ENCODE data around the gene HDGFL1. TPM values are rescaled to one million over a fixed set of nuclear protein-coding genes. Genes with fewer than 3 reads are reported as not detected.

HDGFL1 gene
- total and polyA plus RNA-seq, 2 donors (not counting 1 experiment from before 2014, with no cell fraction given) = not detected

DNA sequence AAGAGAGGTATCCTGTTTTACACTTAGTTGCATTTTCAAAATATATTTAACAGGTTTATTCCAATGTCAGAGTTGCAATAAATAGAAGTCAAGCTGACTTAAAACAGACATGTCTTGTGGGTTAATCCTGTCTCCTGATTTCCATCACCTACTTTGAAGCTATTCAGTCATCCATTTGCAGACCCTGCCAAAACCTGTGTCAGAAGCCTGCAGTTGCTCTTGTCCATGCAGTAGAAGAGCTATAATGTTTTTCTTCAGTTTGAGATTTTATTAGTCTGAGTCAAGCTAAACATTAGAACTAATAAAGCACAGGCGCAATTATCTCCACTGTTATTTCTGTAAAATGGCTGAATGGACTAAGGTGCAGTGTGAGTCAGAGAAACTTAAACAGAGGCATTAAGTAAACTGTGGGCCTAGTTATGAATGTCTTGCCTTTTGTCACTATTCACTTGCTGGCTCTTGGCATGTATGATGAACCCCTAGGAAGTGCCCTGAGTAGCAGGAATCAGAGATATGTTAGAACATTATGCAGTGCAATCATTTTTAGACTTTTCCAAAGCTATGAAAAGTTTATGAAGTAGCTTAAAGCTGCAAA, 11.0 kb upstream of the HDGFL1 start:
- DNase-seq (ENCODE audit: low read depth in 2 of 2) = no peak
- Histone ChIP-seq H3K9ac (ENCODE audit: insufficient read depth, low read length) (no peak overlapping the region), H4K20me1 (ENCODE audit: control insufficient read depth, extremely low read depth, insufficient read depth, low read length) (no peaks in the 10 kb centered on the region), H3K27me3 (ENCODE audit: control insufficient read depth, insufficient read depth, low read length) (no peaks in the 10 kb centered on the region), H3K9me3 (ENCODE audit: control insufficient read depth, insufficient read depth, low read depth, low read length) (no peaks in the 10 kb centered on the region), H3K27ac (ENCODE audit: insufficient read depth, low read length) (no peak overlapping the region), H3K79me2 (ENCODE audit: control insufficient read depth, insufficient read depth, low read length) (no peaks in the 10 kb centered on the region), H2AFZ (ENCODE audit: low read length) (no peak overlapping the region), H3K36me3 (ENCODE audit: control insufficient read depth, insufficient read depth, low read length) (no peaks in the 10 kb centered on the region), H3K4me3 (replicated peaks in 1 of 4; ENCODE audit: control extremely low read depth in 1 of 4, insufficient read depth in 1 of 4, low read depth in 3 of 4, low read length in 4 of 4) (no peak overlapping the region), H3K4me1 (ENCODE audit: control insufficient read depth, extremely low read depth, insufficient read depth, low read length) (no peaks in the 10 kb centered on the region), H3K4me2 (ENCODE audit: extremely low read depth, insufficient read depth, low read length) (no peak overlapping the region)
- TF ChIP-seq EZH2 (IDR thresholded peaks at IDR 0.05; ENCODE audit: low read length, missing control alignments) = no peak
- TF ChIP-seq, protein P1, sequence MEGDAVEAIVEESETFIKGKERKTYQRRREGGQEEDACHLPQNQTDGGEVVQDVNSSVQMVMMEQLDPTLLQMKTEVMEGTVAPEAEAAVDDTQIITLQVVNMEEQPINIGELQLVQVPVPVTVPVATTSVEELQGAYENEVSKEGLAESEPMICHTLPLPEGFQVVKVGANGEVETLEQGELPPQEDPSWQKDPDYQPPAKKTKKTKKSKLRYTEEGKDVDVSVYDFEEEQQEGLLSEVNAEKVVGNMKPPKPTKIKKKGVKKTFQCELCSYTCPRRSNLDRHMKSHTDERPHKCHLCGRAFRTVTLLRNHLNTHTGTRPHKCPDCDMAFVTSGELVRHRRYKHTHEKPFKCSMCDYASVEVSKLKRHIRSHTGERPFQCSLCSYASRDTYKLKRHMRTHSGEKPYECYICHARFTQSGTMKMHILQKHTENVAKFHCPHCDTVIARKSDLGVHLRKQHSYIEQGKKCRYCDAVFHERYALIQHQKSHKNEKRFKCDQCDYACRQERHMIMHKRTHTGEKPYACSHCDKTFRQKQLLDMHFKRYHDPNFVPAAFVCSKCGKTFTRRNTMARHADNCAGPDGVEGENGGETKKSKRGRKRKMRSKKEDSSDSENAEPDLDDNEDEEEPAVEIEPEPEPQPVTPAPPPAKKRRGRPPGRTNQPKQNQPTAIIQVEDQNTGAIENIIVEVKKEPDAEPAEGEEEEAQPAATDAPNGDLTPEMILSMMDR (conservative IDR thresholded peaks at IDR 0.05 in 1 of 2, IDR thresholded peaks at IDR 0.05 in 1 of 2; ENCODE audit: low read depth in 1 of 2, low read length in 2 of 2) = no peak

DNA sequence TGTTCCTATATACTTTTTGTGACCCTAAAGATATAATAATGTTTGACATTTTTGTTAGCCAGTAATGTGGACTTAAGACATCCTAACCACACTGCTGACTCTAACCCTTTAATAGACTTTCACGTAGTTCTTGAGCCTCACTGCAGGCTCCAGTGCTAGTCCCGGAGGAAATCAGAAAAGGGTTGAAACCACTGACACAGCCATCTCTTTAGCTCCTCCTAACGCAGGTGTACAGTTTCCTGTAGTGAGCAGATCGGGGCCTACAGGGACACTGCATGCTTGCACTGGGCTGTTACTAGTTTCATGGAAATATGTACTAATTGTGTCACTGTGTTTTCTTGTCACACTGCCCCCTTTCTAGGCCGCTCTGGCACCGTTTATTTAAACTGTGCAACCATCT, 512 bp upstream of the HDGFL1 start:
- no peak for DNase-seq (ENCODE audit: low read depth in 2 of 2)
- no peak overlapping the region for H3K4me2 ChIP-seq (ENCODE audit: extremely low read depth, insufficient read depth, low read length)

DNA sequence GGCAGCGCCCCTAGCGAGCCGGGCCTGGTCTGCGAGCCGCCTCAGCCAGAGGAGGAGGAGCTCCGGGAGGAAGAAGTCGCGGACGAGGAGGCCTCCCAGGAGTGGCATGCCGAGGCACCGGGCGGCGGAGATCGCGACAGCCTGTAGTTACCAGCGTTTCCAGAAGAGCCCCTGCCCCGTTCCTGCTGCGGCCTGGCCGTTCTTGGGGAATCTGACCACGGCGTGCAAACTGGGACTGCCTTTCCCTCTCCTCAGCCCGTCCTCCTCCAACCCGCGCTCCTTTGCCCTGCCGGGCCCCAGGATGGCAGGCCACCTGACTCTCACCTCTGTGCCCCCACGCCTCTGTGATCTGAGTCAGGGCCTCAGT, 802 bp downstream of the HDGFL1 start:
- H3K9ac ChIP-seq (ENCODE audit: insufficient read depth, low read length) = no peak overlapping the region
- H3K27me3 ChIP-seq (ENCODE audit: control insufficient read depth, insufficient read depth, low read length) = no peaks in the 10 kb centered on the region
- H3K27ac ChIP-seq (ENCODE audit: insufficient read depth, low read length) = no peak overlapping the region
- TF ChIP-seq, protein P1 (conservative IDR thresholded peaks at IDR 0.05 in 1 of 2, IDR thresholded peaks at IDR 0.05 in 1 of 2; ENCODE audit: low read depth in 1 of 2, low read length in 2 of 2) = no peak
- TF ChIP-seq EZH2 (IDR thresholded peaks at IDR 0.05; ENCODE audit: low read length, missing control alignments) = no peak
- H3K4me2 ChIP-seq (ENCODE audit: extremely low read depth, insufficient read depth, low read length) = no peak overlapping the region
- no peaks in the 10 kb centered on the region for H3K36me3 ChIP-seq (ENCODE audit: control insufficient read depth, insufficient read depth, low read length)
- no peak overlapping the region for H3K4me3 ChIP-seq (replicated peaks in 1 of 4; ENCODE audit: control extremely low read depth in 1 of 4, insufficient read depth in 1 of 4, low read depth in 3 of 4, low read length in 4 of 4)
- H3K79me2 ChIP-seq (ENCODE audit: control insufficient read depth, insufficient read depth, low read length) = no peaks in the 10 kb centered on the region
- H4K20me1 ChIP-seq (ENCODE audit: control insufficient read depth, extremely low read depth, insufficient read depth, low read length) = no peaks in the 10 kb centered on the region
- H2AFZ ChIP-seq (ENCODE audit: low read length) = no peak overlapping the region
- H3K9me3 ChIP-seq (ENCODE audit: control insufficient read depth, insufficient read depth, low read depth, low read length) = no peaks in the 10 kb centered on the region
- DNase-seq (ENCODE audit: low read depth in 2 of 2) = no peak
- H3K4me1 ChIP-seq (ENCODE audit: control insufficient read depth, extremely low read depth, insufficient read depth, low read length) = no peaks in the 10 kb centered on the region

More for the DNA sequence above, 512 bp upstream of the HDGFL1 start:
- no peaks in the 10 kb centered on the region for H3K79me2 ChIP-seq (ENCODE audit: control insufficient read depth, insufficient read depth, low read length)
- no peak overlapping the region for H2AFZ ChIP-seq (ENCODE audit: low read length)
- no peaks in the 10 kb centered on the region for H3K9me3 ChIP-seq (ENCODE audit: control insufficient read depth, insufficient read depth, low read depth, low read length)
- no peaks in the 10 kb centered on the region for H3K27me3 ChIP-seq (ENCODE audit: control insufficient read depth, insufficient read depth, low read length)
- H3K9ac ChIP-seq (ENCODE audit: insufficient read depth, low read length) = no peak overlapping the region
- no peak for TF ChIP-seq EZH2 (IDR thresholded peaks at IDR 0.05; ENCODE audit: low read length, missing control alignments)
- TF ChIP-seq, protein P1 (conservative IDR thresholded peaks at IDR 0.05 in 1 of 2, IDR thresholded peaks at IDR 0.05 in 1 of 2; ENCODE audit: low read depth in 1 of 2, low read length in 2 of 2) = no peak
- no peak overlapping the region for H3K4me3 ChIP-seq (replicated peaks in 1 of 4; ENCODE audit: control extremely low read depth in 1 of 4, insufficient read depth in 1 of 4, low read depth in 3 of 4, low read length in 4 of 4)
- H3K36me3 ChIP-seq (ENCODE audit: control insufficient read depth, insufficient read depth, low read length) = no peaks in the 10 kb centered on the region
- H3K4me1 ChIP-seq (ENCODE audit: control insufficient read depth, extremely low read depth, insufficient read depth, low read length) = no peaks in the 10 kb centered on the region
- no peak overlapping the region for H3K27ac ChIP-seq (ENCODE audit: insufficient read depth, low read length)
- H4K20me1 ChIP-seq (ENCODE audit: control insufficient read depth, extremely low read depth, insufficient read depth, low read length) = no peaks in the 10 kb centered on the region

Data from fibroblast of lung (primary cell).